Activated CD4-positive, CD25-positive, alpha-beta regulatory T cell (primary cell): ENCODE results near the gene ITGB6.
"Not testable (repeated sequence)": the region's sequence is repeated elsewhere in the genome, so short reads cannot be mapped to it uniquely, and the experiment has no call there.

Experiments used
- DNase-seq, 4 experiments: peaks; one replicate each; lab custom pipeline; 2025; lab: John Stamatoyannopoulos, UW

Gene ITGB6

GRCh38 chr2:160181146-160181836 lies 18.8 kb downstream of the ITGB6 start:
- not testable (repeated sequence) for DNase-seq

GRCh38 chr2:160180690-160181089 lies 19.4 kb downstream of the ITGB6 start:
- DNase-seq: not testable (repeated sequence)

GRCh38 chr2:160180172-160180571 lies 19.9 kb downstream of the ITGB6 start:
- DNase-seq: no peak

- DNase-seq: no peak
These were observed 24.6 kb downstream of the ITGB6 start for GRCh38 chr2:160175169-160176134.

- no peak for DNase-seq
These were observed 25.8 kb downstream of the ITGB6 start for GRCh38 chr2:160174322-160174721.

- DNase-seq: no peak
These were observed 30.1 kb downstream of the ITGB6 start for GRCh38 chr2:160169988-160170387.

GRCh38 chr2:160169471-160169870 lies 30.6 kb downstream of the ITGB6 start:
- no peak for DNase-seq

GRCh38 chr2:160168878-160169277 lies 31.2 kb downstream of the ITGB6 start:
- DNase-seq: no peak

- DNase-seq: no peak
These were observed 32.9 kb downstream of the ITGB6 start for GRCh38 chr2:160167089-160167740.

- no peak for DNase-seq
These were observed 34.1 kb downstream of the ITGB6 start for GRCh38 chr2:160165996-160166395.

- no peak for DNase-seq
These were observed 35.0 kb downstream of the ITGB6 start for GRCh38 chr2:160165081-160165480.

- no peak for DNase-seq
These were observed 41.9 kb downstream of the ITGB6 start for GRCh38 chr2:160157861-160158829.

- DNase-seq: no peak
These were observed 43.4 kb downstream of the ITGB6 start for GRCh38 chr2:160156665-160157064.

GRCh38 chr2:160156100-160156499 lies 44.0 kb downstream of the ITGB6 start:
- no peak for DNase-seq

GRCh38 chr2:160148419-160148818 lies 51.7 kb downstream of the ITGB6 start:
- not testable (repeated sequence) for DNase-seq

- DNase-seq: no peak
These were observed 54.6 kb downstream of the ITGB6 start for GRCh38 chr2:160145471-160145870.

GRCh38 chr2:160144280-160144990 lies 55.6 kb downstream of the ITGB6 start:
- no peak for DNase-seq

GRCh38 chr2:160142472-160142871 lies 57.6 kb downstream of the ITGB6 start:
- DNase-seq: no peak

GRCh38 chr2:160141912-160142311 lies 58.2 kb downstream of the ITGB6 start:
- no peak for DNase-seq

- no peak for DNase-seq
These were observed 58.7 kb downstream of the ITGB6 start for GRCh38 chr2:160141419-160141818.

- no peak for DNase-seq
These were observed 59.6 kb downstream of the ITGB6 start for GRCh38 chr2:160140471-160140870.
